ENCODE results near the gene MAP4K3.

GRCh38 chr2:39443009-39443408, 5.9 kb upstream of the MAP4K3 start:
- TF ChIP-seq, protein P1, sequence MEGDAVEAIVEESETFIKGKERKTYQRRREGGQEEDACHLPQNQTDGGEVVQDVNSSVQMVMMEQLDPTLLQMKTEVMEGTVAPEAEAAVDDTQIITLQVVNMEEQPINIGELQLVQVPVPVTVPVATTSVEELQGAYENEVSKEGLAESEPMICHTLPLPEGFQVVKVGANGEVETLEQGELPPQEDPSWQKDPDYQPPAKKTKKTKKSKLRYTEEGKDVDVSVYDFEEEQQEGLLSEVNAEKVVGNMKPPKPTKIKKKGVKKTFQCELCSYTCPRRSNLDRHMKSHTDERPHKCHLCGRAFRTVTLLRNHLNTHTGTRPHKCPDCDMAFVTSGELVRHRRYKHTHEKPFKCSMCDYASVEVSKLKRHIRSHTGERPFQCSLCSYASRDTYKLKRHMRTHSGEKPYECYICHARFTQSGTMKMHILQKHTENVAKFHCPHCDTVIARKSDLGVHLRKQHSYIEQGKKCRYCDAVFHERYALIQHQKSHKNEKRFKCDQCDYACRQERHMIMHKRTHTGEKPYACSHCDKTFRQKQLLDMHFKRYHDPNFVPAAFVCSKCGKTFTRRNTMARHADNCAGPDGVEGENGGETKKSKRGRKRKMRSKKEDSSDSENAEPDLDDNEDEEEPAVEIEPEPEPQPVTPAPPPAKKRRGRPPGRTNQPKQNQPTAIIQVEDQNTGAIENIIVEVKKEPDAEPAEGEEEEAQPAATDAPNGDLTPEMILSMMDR (IDR thresholded peaks at IDR 0.05) = no peak
- no peak for TF ChIP-seq POLR2AphosphoS5 (IDR thresholded peaks at IDR 0.05)

Data from esophagus muscularis mucosa (tissue), 3 donors.